ENCODE results near the gene PTPN20.

Gene PTPN20

DNA sequence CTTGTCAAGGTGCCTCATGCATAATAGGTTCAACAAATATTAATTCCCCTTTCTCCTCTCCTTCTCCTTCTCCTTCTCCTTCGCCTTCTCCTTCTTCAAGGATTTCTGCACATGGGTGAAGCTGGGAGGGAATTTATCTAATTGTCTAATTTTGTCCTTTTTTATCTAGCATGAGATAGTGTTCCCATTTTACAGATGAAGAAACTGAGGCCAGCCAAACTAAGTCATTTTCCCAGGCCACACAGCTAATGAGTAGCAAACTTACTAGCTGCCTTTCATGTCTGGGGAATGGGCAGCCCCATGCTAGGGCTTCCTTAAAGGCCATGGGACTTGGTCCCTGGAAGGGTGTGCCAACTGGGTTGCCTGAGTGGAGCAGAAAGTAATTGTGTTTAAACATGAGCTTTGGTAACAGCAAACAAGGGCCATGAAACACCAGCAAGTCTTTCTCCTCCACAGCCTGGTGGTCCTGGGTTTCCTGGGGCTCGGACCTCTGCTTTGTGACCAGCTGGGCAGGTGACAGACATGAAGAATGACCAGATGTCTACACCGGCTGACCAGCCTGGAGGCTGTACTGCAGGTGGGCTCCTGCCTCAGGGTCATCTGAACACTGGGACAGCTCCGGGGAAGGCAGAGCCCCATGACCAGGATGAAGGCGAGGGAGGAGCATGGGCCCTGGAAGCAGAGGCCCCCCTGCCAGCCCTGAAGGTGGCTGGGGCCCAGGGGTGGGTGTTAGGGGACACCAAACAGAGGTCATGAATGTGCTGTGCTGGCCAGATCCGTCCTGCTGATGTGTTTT is 138.0 kb downstream of the PTPN20 start:
- DNase-seq (ENCODE audit: low read depth): no peak

DNA sequence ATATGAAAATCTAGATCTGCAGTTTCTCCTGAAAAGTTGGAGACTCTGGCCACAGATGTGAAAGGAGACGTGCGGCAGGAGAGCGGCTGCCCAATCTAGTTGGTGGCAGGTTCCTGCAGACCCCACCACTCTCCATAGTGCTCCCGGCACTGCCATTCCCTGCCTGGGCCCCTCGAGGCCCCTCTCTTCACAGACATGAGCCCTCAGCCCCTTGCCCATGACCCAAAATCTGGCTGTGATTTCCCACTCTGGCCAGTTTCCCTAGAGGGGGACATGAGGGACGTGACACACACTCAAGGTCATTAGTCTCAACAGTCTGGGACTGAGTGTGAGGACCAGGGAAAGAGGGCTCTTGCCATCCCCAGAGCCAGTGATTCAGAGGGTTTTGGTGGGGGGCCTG is 138.7 kb downstream of the PTPN20 start:
- DNase-seq (ENCODE audit: low read depth): no peak

- no peak for DNase-seq (ENCODE audit: low read depth)
Measured at GRCh38 chr10:47050618-47051455, 139.6 kb downstream of the PTPN20 start.

GRCh38 chr10:47051741-47052238 is 140.6 kb downstream of the PTPN20 start:
- no peak for DNase-seq (ENCODE audit: low read depth)

All from T follicular helper cell (primary cell).